HG02763 (cell line): ENCODE results near the gene GALK1.
"Not testable (repeated sequence)": the region's sequence is repeated elsewhere in the genome, so short reads cannot be mapped to it uniquely, and the experiment has no call there.

Source experiments
- ATAC-seq: cut with Tn5 transposase; IDR thresholded peaks from one replicate; pipeline ENCODE4 v1.9.1; 2021; ENCODE audit warnings: mild to moderate bottlenecking, moderate library complexity; ENCODE audit not compliant: unreplicated experiment

The GALK1 gene

GRCh38 chr17:75784473-75785015 is 19.6 kb upstream of the GALK1 start, which contains the start of gene UNK:
Gene UNK, plus strand, starts transcription at chr17:75784806. Its CDS starts 75 bp downstream, at chr17:75784881.
- peak; percentile 66 for ATAC-seq

GRCh38 chr17:75783803-75784472 is 18.9 kb upstream of the GALK1 start:
- ATAC-seq: peak; percentile 1

- ATAC-seq: no peak
Measured at GRCh38 chr17:75783069-75783783, 18.2 kb upstream of the GALK1 start.

- no peak for ATAC-seq
Measured at GRCh38 chr17:75779987-75780889, 15.2 kb upstream of the GALK1 start.

- ATAC-seq: peak; percentile 62
Measured at GRCh38 chr17:75779250-75779986, 14.4 kb upstream of the GALK1 start.

- peak; percentile 5 for ATAC-seq
Measured at GRCh38 chr17:75778861-75779249, 13.9 kb upstream of the GALK1 start.

- ATAC-seq: not testable (repeated sequence)
Measured at GRCh38 chr17:75778066-75778860, 13.3 kb upstream of the GALK1 start.

GRCh38 chr17:75777296-75777922 is 12.4 kb upstream of the GALK1 start:
- ATAC-seq: no peak

GRCh38 chr17:75776386-75777295 is 11.6 kb upstream of the GALK1 start:
- no peak for ATAC-seq

GRCh38 chr17:75774991-75775668 is 10.1 kb upstream of the GALK1 start:
- ATAC-seq: no peak

GRCh38 chr17:75774471-75774990 is 9.5 kb upstream of the GALK1 start:
- no peak for ATAC-seq

- no peak for ATAC-seq
Measured at GRCh38 chr17:75773808-75774470, 8.9 kb upstream of the GALK1 start.

- ATAC-seq: no peak
Measured at GRCh38 chr17:75773121-75773807, 8.3 kb upstream of the GALK1 start.

- no peak for ATAC-seq
Measured at GRCh38 chr17:75771334-75772281, 6.6 kb upstream of the GALK1 start.

GRCh38 chr17:75769536-75769935 is 4.5 kb upstream of the GALK1 start:
- ATAC-seq: no peak
